Fibroblast of upper back skin (primary cell): ENCODE data around the gene JAG2.
"Not testable (repeated sequence)": the region's sequence is repeated elsewhere in the genome, so short reads cannot be mapped to it uniquely, and the experiment has no call there.

Experiments used
- DNase-seq: peaks from one replicate; pipeline ENCODE4 v3.0.0-alpha.2; 2013

The JAG2 gene

DNA sequence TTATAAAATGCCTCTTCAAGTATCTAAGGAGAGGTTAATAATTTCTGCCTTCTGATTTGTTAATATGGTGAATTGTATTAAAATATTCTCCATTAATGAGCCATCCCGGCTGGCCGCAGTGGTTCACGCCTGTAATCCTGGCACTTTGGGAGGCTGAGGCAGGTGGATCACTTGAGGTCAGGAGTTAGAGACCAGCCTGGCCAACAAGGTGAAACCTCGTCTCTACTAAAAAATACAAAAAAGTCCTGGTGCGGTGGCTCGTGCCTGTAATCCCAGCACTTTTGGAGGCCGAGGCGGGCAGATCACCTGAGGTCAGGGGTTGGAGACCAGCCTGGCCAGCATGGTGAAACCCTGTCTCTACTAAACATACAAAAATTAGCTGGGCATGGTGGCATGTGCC lies 59.3 kb downstream of the JAG2 start:
- not testable (repeated sequence) for DNase-seq

DNA sequence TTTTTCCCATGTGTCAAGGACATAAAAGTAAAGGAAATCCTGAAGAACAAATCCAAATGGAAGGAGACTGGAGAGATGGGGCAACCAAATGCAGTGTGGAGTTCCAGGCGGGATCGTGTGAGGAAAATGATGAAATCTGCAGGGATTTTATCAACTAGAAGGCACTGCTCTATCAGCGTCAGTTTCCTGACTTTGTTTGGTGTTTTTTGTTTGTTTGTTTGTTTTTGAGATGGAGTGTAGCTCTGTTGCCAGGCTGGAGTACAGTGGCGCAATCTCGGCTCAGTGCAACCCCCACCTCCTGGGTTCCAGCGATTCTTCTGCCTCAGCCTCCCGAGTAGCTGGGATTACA lies 60.1 kb downstream of the JAG2 start:
- no peak for DNase-seq

DNA sequence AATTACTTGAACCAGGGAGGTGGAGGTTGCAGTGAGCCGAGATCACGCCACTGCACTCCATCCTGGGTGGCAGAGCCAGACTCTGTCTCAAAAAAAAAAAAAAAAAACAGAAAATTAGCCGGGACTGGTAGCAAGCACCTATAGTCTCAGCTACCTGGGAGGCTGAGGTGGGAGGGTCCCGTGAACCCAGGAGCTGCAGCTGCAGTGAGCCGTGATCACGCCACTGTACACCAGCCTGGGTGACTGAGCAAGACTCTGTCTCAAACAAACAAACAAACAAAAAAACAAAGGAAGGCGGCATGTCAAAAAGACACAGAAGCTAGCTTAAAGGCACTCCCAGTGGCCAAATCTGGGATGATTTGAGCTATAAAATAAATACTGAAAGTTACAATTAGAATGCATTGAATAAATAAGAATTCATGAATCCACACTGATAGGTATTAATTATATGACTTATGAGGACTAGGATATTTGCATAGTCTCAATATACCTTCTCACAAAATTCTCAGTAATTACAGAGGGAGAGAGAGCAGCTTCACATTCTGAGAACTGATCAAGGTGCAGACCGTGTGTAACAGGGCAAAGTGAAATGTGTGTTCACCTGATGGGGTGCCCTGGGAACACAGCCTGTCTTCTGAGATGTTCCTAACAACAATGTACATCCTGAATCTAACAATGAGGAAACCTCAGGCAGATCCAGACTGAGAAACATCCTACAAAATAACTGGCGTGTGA lies 60.6 kb downstream of the JAG2 start:
- no peak for DNase-seq

DNA sequence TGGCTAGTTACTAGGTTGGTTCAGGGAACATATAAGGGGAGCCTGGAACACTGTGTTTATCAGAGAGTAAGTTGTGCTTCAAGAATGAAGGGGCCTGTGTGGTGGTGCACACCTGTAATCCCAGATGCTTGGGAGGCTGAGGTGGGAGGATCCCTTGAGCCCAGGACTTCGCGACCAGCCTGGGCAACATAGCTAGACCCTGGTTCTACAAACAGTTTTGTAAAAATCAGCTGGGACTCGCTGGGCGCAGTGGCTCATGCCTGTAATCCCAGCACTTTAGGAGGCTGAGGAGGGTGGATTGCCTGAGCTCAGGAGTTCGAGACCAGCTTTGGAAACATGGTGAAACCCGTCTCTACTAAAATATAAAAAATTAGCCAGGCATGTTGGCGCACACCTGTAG lies 61.2 kb downstream of the JAG2 start:
- DNase-seq: no peak

DNA sequence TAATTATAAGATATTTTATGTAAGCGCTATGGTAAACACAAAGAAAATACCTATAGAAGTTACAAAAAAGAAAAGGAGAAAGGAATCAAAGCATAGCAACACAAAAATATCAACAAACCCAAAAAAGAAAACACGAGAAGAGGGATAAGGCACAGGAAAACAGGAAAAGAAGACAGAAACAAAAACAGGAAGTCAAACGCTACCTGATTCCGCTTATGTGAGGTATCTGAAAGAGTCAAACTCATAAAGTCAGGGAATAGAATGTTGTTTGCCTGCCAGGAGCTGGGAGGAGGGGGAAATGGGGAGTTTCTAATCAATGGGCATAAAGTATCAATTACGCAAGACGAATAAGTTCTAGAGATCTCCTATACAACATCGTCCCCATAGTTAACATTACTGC lies 63.4 kb downstream of the JAG2 start:
- DNase-seq: no peak

DNA sequence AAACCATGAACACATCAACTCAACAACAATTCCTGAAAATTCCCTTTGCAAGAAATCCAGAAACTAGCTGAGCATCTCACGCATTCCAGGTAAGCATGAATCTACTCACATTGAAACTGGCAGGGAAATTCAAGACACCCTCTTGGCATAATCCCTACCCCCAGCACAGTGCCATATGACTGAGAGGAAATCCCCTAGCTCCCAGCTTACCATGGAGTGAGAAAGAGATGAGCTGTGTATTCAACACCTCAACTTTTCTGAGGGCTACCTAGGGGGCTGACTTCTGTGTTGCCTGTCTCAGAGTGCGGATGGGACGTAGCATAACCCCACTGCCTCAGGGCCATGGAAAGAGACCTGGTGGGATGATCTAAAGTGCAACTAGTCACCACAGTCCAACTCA lies 65.7 kb downstream of the JAG2 start:
- no peak for DNase-seq

DNA sequence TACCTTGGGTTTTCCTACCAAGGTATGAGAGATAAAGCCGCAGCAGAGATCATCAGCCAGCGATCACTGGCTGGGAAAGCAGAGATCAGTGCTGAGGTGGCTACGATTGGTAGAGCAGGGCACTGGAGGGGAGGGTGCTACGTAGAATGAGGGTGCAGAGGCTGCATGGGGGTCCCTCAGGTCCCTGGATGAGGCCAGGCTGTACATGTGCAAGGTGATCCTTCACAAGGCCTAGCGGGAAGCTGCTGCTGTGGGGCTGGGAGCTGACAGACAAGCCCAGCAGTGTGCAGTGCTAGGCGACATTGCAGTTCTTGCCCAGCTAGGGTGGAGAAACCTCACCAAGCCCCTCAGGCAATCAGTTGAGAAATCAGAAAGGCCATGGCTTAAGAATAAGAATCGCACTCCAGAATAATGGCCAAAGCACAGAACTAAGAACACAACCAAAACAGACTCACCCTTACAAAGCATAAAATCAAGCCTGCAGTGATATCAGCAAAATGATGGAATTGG lies 66.2 kb downstream of the JAG2 start:
- no peak for DNase-seq

DNA sequence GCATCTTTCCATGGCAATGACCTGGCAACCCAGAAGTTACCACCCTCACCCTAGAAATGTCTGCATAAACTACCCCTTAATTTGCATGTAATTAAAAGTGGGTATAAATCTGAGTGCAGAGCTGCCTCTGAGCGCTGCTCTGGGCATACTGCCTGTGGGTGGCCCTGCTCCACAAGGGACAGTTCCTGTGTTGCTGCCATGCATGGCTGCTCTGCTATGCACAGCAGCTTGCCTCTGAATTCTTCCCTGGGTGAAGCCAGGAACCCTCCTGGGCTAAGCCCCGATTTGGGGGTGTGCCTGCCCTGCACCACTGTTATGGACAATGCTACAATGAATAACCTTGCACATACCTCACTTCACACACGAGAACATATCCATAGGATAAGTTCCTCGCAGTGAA lies 67.7 kb downstream of the JAG2 start:
- DNase-seq: no peak

DNA sequence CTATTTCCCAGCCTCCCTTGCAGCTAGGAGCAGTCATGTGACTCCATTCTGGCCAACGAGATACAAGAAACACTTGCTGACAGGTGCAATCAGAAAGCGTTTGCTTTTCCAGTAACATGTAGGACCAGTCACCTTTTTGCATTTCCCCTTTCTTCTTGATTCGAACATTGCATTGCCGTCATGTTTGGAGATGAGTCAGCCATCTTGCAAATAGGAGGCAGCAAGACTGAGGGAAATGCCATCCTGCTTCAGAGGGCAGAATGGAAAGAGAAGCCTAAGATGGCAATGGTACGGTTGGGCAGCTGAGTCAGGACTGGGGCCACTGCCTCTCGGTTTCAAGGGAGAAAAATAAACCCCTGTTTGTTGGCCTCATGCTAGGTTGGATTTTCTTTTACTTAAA lies 68.8 kb downstream of the JAG2 start:
- DNase-seq: no peak

DNA sequence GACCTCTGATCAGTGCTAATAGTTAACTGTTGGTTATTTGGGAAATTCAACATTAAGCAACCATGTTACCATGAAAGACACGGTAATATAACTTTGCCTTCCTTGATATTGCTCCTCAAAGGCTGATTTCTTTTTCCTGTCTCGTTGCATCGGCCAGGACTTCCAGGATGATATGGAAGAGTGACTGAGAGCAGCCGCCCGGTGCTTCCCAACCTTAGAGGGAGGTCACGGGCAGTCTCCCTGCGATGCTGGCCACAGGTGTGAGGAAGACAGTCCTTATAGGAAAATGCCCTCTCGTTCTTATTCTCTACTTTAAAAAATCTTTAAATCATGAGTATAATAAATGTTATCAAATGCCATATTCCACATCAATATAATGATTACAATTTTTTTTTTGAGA lies 70.3 kb downstream of the JAG2 start:
- no peak for DNase-seq

DNA sequence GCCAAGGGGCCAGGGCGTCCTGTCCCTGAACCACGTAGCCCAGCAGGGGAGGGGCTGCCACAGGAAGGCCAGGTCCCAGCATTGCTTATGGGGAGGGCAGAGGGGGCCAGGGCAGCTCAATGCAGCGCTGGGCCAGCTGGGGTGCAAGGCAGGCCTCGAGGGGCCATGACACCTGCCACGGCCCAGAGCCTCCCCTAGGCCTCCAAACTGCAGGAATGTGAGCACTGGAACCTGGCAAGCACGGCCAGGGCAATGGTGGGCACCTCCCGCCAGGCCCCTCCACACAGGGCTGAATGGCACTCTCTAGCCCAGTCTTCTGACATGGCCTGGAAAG lies 70.8 kb downstream of the JAG2 start:
- no peak for DNase-seq

DNA sequence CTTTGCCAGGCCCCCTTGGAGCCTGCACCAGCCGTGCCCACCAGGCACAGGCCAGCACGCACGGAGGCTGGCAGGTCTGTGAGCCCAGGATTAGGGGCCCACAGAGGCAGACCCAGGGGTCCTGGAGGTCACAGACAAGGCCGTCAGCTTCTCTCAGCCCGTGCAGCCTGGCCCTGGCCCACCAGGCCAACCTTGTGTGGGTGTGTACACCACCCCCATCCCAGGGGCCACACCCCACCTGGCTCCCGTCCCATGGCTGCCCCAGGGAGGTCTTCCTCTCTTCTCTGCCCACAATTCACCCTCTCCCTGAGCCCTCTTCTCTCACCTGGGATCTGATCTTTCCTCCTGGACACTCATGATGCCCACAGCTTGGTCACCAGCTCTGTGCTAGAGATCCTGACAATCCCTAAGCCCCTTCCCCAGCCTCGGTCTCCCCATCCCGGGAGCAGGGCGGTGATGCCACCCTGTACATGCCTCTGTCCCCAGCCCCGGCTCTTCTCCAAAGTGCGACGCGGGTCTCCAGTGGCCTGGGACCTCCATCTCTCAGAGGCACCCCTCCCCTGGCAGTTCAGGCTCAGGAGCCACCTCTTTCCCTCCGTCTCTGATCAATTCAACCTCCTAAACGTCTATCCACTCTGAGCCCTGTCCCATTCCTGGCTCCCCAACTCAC lies 72.2 kb downstream of the JAG2 start:
- no peak for DNase-seq

DNA sequence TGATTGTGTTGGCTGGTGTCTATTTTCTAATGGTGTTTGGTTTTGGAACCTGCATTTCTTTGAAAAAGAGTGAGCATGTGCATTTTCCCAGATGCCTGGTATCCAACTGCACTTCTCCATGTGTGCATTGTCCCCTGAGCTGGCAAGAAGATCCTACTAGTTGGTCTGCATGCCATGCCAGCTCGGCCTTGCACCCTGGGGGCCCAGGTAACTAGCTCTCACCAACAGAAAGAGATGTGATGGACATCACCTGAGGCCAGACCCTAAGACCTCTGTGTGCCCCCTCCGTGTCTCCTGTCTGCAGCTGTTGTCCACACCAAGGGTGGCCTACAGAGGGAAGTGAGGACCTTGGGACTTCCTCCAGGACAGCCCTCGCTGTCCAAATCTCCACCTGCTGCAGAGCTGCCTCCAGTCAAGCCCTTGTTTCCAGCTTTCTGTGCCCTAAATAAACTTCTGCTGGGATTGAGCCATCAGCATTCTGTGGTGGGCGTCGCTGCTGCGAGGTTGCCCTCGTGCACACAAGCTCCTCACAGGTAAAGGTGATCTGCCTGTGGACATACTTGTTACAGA lies 73.3 kb downstream of the JAG2 start:
- no peak for DNase-seq

DNA sequence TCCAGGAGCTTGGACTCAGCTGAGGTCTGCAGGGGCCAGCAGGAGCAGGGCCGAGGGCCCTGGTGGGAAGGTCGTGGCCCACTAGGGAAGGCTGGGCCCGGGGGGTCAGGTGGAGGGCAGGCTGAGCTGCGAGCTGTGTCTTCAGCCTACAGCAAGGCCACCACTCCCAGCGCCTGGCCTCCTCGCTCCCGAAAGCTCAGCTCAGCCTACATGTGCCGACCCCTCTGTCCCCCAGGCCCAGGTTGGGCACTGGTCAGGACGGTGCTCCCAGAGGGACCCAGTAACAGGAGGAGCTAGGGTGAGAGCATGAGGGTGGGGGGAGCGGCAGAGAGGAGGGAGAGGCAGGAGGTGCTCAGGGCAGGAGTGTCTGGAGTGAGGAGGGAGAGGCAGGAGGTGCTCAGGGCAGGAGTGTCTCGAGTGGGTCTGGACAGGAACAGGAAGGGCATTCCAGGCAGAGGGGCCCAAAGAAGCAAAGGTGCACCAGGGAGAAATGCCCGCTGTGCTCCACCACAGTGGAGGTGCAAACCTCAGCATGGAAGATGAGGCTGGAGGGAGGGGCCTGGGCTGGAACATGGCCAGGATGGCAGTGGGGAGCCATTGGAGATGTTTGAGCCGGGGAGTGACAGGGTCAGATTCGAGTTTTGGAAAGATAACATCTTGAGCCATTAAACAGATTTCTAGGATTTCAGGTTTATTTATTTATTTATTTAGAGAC lies 74.2 kb downstream of the JAG2 start:
- DNase-seq: no peak

DNA sequence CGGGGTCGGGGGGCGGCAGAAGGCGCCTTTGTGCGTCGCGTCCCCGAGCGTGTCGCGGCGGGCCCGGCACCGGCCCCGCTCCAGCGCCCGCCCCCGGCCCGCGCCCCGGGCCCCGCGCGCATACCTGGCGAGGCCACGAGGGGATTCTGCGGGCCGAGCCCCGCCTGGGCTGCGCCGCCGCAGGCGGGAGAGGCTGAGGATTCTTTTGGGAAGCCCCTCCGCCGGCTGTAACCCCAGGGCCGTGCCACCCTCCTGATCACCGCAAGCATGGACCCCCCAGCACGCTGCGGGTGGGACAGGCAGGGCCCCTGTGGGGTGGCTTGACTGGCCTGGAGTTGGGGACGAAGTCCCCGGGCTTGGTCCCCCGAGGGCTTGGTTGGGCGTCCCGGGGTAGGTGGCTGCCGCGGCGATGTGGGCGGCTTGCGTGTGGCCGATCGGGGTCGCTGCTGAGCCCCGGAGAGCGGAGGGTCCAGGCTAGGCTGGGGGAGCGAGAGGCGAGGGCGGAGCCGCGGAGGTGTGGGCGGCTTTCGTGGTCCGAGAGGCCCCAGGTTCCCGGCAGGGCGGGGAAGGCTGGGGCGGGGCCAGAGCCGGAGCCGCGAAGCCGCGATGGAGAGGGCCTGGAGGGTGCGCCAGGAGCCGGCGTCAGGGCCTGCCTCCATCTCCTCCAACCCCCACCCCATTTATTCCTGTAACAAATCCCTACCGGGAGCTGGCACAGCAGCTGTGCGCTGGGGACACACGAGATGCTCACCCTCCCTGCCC lies 75.0 kb downstream of the JAG2 start:
- DNase-seq: peak; percentile 74

DNA sequence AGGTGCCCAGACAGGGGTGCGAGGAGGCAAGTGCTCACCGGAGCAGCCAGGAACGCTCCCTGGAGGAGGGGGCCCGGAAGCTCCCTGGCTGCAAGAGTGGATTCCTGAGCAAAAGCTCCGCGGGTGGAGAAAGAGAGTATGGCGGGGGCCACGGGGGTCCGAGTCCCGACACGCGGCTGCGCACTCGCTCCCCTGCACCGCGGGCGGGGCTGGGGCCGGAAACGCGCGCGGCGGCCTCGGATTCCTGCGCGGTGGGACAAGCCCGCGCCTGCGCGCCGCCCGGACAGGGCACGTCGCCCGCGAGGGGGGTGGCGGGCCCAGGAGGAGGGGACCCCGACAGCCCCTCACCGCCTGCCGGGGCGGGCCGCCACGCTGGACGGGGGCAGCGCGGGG lies 75.5 kb downstream of the JAG2 start:
- peak; percentile 67 for DNase-seq

DNA sequence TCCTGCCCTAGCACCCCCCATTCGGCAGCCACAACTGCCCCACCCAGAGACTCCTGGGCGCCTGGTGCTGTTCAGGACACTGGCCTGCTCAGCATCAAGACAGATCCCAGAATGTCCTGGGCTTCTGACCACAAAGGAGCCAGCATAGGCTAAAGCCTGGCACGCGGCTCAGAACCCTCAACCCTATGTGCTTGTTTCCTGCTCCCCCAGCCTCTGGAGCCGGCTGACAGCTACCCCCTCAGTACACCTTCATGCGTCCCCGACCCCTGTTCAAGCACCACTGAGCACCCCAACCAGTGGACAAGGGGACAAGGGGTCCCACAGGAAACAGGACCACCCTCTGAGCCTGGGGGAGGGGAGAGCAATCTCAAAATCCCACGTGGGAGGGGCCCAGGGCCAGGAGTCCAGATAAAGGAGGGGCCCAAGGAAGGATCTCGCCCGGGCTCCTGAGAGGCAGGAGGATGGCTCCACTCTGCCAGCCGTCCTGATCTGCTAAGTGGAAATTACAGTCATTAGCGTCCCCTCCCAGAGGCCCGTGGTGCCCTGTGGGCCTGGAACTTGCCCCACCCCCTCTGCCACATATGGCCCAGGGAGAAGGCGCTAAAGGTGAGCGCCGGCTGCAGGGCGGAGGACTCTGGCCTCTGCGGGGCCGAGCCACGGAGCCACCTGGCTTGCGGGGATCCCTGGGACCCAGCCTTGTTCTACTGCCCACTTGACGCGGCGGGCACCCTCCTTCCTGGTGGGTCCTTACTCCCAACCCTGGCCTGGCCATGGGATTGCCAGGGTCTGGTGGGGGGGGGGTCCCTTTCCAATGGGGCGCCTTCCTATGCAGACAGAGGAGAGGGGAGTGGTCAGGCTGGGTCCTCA lies 76.2 kb downstream of the JAG2 start:
- DNase-seq: no peak

DNA sequence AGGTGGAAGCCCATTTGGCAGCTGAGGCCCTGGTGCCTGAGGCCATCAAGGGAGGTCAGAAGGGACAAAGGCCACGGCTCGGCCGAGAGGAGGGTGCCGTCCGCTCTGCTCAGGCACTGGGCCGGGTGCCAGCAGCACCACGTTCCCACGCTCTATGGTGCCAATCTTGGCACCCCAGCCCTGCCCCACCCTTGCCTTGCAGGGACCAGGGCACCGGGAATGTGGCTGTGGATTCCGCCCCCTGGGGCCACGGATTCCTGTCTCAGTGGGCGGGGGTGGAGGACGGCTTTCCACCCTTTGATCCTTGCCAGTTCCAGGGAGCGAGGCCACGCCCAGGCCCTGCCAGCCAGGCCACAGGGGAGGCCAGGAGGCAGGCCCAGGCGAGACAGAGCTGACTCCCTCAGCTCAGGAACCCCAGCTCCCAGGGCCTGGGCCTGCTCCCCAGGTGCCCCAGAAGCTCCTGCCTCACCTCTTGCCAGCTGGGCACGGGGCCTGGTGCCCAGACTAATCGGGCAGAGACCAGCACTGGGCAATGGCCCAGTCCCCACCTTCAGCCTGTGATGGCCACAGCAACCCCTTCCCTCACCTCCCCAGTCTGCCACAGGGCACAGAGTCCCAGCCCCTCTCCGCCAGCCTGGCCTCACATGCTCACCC lies 76.9 kb downstream of the JAG2 start:
- no peak for DNase-seq

DNA sequence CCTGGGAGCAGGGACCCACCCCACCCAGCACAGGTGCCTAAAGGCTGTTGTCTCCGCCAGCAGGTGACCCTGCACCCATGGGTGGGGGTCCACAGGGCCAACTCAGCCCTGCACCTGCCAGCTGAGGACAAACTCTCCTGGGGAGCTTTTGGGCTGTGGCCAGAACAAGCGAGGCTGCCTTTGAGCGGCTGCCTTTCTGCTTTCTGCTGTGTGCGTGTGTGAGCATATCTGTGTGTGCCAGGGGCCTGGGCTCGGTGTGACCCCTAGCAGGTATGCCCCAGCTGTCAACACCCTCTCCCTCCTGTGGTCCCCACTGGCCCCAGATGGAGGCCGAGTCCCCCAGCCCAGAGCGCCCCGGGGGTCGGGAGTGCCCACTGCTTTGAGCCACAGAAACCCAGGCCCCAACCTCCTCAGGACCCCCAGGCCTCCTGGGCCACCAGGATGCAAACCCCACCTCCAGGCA lies 77.5 kb downstream of the JAG2 start:
- DNase-seq: no peak
